Mucosa of stomach (tissue), 1 donor: ENCODE measurements around the gene TAPBPL.
"Not testable (repeated sequence)": the region's sequence is repeated elsewhere in the genome, so short reads cannot be mapped to it uniquely, and the experiment has no call there.

Experiments
- H3K27me3 ChIP-seq: one replicate; pipeline ENCODE4 v1.7.0; 2013; ENCODE audit warnings: mild to moderate bottlenecking, low read length; ENCODE audit not compliant: control insufficient read depth, insufficient read depth
- H3K36me3 ChIP-seq: one replicate; pipeline ENCODE4 v1.7.0; 2013; ENCODE audit warnings: low read length; ENCODE audit not compliant: control insufficient read depth, insufficient read depth
- H3K4me1 ChIP-seq: one replicate; pipeline ENCODE4 v1.7.0; 2013; ENCODE audit warnings: mild to moderate bottlenecking, low read length; ENCODE audit not compliant: control insufficient read depth, insufficient read depth
- H3K4me3 ChIP-seq: one replicate; pipeline ENCODE4 v1.7.0; 2013; ENCODE audit warnings: low read length
- H3K9ac ChIP-seq: one replicate; pipeline ENCODE4 v1.7.0; 2013; ENCODE audit warnings: mild to moderate bottlenecking, low read length, moderate library complexity
- H3K9me3 ChIP-seq: one replicate; pipeline ENCODE4 v1.7.0; 2013; ENCODE audit warnings: mild to moderate bottlenecking, low read length, moderate library complexity; ENCODE audit not compliant: control insufficient read depth
- donor health status: Pancreatic carcinoma.

The TAPBPL gene

GRCh38 chr12:6469092-6469491, 17.2 kb downstream of the TAPBPL start:
- Histone ChIP-seq H3K9me3 (no peaks in the 10 kb centered on the region), H3K36me3 (no peaks in the 10 kb centered on the region), H3K4me1 (peaks cover 14% of the 10 kb centered on the region), H3K9ac (no peak overlapping the region), H3K4me3 (no peak overlapping the region), H3K27me3 (no peaks in the 10 kb centered on the region)

GRCh38 chr12:6469609-6470374, 17.9 kb downstream of the TAPBPL start:
- H3K9me3 ChIP-seq, result no peaks in the 10 kb centered on the region
- H3K4me3 ChIP-seq, result peak overlapping the region; percentile 79
- no peaks in the 10 kb centered on the region for H3K36me3 ChIP-seq
- H3K9ac ChIP-seq, result peak overlapping the region; percentile 63
- H3K4me1 ChIP-seq, result peaks cover 14% of the 10 kb centered on the region
- no peaks in the 10 kb centered on the region for H3K27me3 ChIP-seq

GRCh38 chr12:6470375-6471163, 18.7 kb downstream of the TAPBPL start, which contains the start of gene VAMP1:
Gene VAMP1, minus strand, starts transcription at chr12:6470677. Its CDS starts 146 bp downstream, at chr12:6470531.
- Histone ChIP-seq H3K9ac (peak within 1 kb of the TSS; percentile 63), H3K4me3 (peak within 1 kb of the TSS; percentile 79), H3K27me3 (no peaks in the 10 kb centered on the region), H3K4me1 (peaks cover 14% of the 10 kb centered on the region), H3K9me3 (no peaks in the 10 kb centered on the region), H3K36me3 (no peaks in the 10 kb centered on the region)

DNA sequence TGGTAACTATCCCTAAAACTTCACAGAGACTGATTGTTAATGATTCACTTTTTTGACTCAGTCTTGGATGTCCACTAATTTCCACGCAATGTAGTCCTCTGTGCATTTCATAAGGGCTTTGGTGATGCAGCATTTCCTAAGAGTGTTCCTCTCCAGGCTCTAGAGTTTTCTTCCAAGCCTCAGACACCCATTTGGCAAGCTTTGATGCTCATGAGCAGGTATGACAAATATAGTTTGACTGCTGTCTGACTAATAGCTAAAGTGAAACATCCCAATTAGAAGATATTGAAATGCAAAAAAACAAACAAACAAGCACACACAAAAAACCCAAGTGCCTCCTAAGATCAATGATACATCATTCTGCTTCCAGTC, 20.1 kb downstream of the TAPBPL start:
- Histone ChIP-seq H3K27me3 (no peaks in the 10 kb centered on the region), H3K9me3 (no peaks in the 10 kb centered on the region), H3K36me3 (no peaks in the 10 kb centered on the region), H3K4me3 (no peak overlapping the region), H3K4me1 (peaks cover 14% of the 10 kb centered on the region), H3K9ac (no peak overlapping the region)

DNA sequence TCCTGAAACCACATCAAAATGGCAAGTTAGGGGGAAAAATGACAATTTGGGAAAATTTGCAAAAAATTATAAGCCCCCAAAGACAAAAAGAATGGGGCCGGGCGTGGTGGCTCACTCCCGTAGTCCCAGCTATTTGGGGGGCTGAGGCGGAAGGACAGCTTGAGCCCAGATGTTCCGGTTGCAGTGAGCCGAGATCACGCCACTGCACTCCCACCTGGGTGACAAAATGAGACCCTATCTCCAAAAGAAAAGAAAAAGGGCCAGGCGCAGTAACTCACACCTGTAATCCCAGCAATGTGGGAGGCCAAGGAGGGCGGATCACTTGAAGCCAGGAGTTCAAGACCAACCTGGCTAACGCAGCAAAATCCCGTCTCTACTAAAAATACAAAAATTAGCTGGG, 20.6 kb downstream of the TAPBPL start:
- Histone ChIP-seq H3K36me3 (no peaks in the 10 kb centered on the region), H3K27me3 (no peaks in the 10 kb centered on the region), H3K4me3 (no peak overlapping the region), H3K9me3 (no peaks in the 10 kb centered on the region), H3K4me1 (peaks cover 14% of the 10 kb centered on the region), H3K9ac (no peak overlapping the region)

GRCh38 chr12:6475233-6475975, 23.6 kb downstream of the TAPBPL start:
- not testable (repeated sequence) for H3K9me3 ChIP-seq, H3K4me1 ChIP-seq, H3K4me3 ChIP-seq, H3K36me3 ChIP-seq, H3K27me3 ChIP-seq, H3K9ac ChIP-seq

GRCh38 chr12:6476489-6476888, 24.6 kb downstream of the TAPBPL start:
- H3K9me3 ChIP-seq, result no peaks in the 10 kb centered on the region

DNA sequence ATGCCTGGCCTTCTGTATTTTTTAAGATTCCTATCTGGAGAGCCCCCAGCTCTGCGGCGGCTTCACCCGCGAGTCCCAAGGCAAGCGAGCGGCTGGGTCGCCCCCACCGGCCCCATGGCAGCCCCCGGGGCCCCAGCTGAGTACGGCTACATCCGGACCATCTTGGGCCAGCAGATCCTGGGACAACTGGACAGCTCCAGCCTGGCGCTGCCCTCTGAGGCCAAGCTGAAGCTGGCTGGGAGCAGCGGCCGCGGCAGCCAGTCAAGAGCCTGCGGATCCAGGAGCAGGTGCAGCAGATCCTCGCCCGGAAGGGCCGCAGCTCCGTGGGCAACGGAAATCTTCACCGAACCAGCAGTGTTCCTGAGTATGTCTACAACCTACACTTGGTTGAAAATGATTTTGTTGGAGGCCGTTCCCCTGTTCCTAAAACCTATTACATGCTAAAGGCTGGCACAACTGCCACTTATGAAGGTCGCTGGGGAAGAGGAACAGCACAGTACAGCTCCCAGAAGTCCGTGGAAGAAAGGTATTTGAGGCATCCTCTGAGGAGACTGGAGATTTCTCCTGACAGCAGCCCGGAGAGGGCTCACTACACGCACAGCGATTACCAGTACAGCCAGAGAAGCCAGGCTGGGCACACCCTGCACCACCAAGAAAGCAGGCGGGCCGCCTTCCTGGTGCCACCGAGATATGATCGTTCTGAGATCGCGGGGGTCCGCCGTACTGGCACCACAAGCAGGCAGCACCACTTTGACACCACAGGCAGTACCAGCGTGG, 25.9 kb downstream of the TAPBPL start:
- H3K36me3 ChIP-seq, H3K4me1 ChIP-seq, H3K27me3 ChIP-seq, H3K4me3 ChIP-seq, H3K9me3 ChIP-seq, H3K9ac ChIP-seq: not testable (repeated sequence)

More at GRCh38 chr12:6476489-6476888, 24.6 kb downstream of the TAPBPL start:
- Histone ChIP-seq H3K4me1 (no peaks in the 10 kb centered on the region), H3K36me3 (no peaks in the 10 kb centered on the region), H3K4me3 (no peak overlapping the region), H3K9ac (no peak overlapping the region), H3K27me3 (no peaks in the 10 kb centered on the region)

DNA sequence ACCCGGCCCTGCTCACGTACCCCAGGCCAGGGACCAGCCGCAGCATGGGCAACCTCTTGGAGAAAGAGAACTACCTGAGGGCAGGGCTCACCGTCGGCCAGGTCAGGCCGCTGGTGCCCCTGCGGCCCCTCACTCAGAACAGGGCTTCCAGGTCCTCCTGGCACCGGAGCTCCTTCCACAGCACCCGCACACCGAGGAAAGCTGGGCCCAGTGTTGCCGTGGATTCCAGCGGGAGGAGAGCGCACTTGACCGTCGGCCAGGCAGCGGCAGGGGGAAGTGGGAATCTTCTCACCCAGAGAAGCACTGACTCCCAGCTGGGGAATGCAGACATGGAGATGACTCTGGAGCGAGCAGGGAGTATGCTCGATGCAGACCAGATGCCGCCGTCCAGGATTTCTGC, 26.6 kb downstream of the TAPBPL start:
- no peaks in the 10 kb centered on the region for H3K4me1 ChIP-seq
- no peak overlapping the region for H3K9ac ChIP-seq
- no peak overlapping the region for H3K4me3 ChIP-seq
- H3K27me3 ChIP-seq, result no peaks in the 10 kb centered on the region
- H3K36me3 ChIP-seq, result no peaks in the 10 kb centered on the region
- H3K9me3 ChIP-seq, result no peaks in the 10 kb centered on the region

DNA sequence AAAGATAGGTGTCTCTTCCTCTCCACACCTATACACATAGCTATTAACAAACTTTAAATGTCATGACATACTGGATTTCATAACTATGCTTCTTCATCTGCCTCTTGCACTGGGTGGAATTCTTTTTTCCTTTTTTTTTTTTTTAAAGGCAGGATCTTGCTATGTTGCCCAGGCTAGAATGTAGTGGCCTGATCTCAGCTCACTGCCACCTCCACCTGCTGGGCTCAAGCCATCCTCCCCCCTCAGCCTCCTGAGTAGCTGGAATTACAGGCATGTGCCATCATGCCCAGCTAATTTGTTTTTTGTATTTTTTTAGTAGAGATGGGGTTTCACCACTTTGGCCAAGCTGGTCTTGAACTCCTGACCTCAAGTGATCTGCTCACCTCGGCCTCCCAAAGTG, 36.4 kb downstream of the TAPBPL start:
- Histone ChIP-seq H3K9me3 (no peaks in the 10 kb centered on the region), H3K9ac (no peak overlapping the region), H3K36me3 (no peaks in the 10 kb centered on the region), H3K4me3 (no peak overlapping the region), H3K27me3 (no peaks in the 10 kb centered on the region), H3K4me1 (peaks cover 8% of the 10 kb centered on the region)

GRCh38 chr12:6489449-6489848, 37.6 kb downstream of the TAPBPL start:
- Histone ChIP-seq H3K27me3 (no peaks in the 10 kb centered on the region), H3K4me1 (peaks cover 8% of the 10 kb centered on the region), H3K36me3 (no peaks in the 10 kb centered on the region), H3K4me3 (no peak overlapping the region), H3K9me3 (no peaks in the 10 kb centered on the region), H3K9ac (no peak overlapping the region)
